A549 (cell line): ENCODE results near the gene COL16A1.

ENCODE experiments used
- EP300 ChIP-seq, 2 experiments: fragments of >200 bp; sonication (Bioruptor Twin); formaldehyde crosslinking; IDR thresholded peaks; 2 replicates in 1 of 2; 3 replicates in 1 of 2; pipeline ENCODE4 v1.6.1; 2016 to 2017
- POLR2A ChIP-seq: IDR thresholded peaks from 2 replicates; pipeline ENCODE4 v1.6.1; 2012; ENCODE audit warnings: mild to moderate bottlenecking, low read length

GRCh38 chr1:31654474-31654776 lies 49.4 kb downstream of the COL16A1 start:
- no peak for TF ChIP-seq POLR2A
- TF ChIP-seq EP300 (IDR thresholded peaks at IDR 0.05) = no peak
